ENCODE results near the gene TPK1. TPM values are rescaled to one million over a fixed set of nuclear protein-coding genes. Genes with fewer than 3 reads are reported as not detected.

The TPK1 gene
- total and polyA plus RNA-seq, 2 donors, result 5.7 to 10.7 TPM

GRCh38 chr7:144842377-144842851 is 6.6 kb upstream of the TPK1 start:
- no peaks in the 10 kb centered on the region for H3K36me3 ChIP-seq (ENCODE audit: insufficient read depth)
- no peak for DNase-seq (ENCODE audit: extremely low spot score)
- no peak overlapping the region for H3K27ac ChIP-seq (ENCODE audit: low read depth)

GRCh38 chr7:144836545-144836842 is 641 bp upstream of the TPK1 start:
- Histone ChIP-seq H3K4me1 (ENCODE audit: insufficient read depth) (no peaks in the 10 kb centered on the region), H3K27ac (ENCODE audit: low read depth) (peak overlapping the region; percentile 81), H3K4me3 (ENCODE audit: low read depth, low read length) (no peak overlapping the region), H3K36me3 (ENCODE audit: insufficient read depth) (no peaks in the 10 kb centered on the region)
- 93% methylated on average over 12 of the region's 12 CpGs for WGBS
- DNase-seq (ENCODE audit: extremely low spot score), result no peak

More at GRCh38 chr7:144842377-144842851, 6.6 kb upstream of the TPK1 start:
- no peak overlapping the region for H3K4me3 ChIP-seq (ENCODE audit: low read depth, low read length)
- WGBS, result 29% methylated on average over 6 of the region's 6 CpGs
- no peaks in the 10 kb centered on the region for H3K4me1 ChIP-seq (ENCODE audit: insufficient read depth)

- Histone ChIP-seq H3K27ac (ENCODE audit: low read depth) (peak overlapping the region; percentile 81), H3K4me3 (ENCODE audit: low read depth, low read length) (peak overlapping the region; percentile 59), H3K36me3 (ENCODE audit: insufficient read depth) (no peaks in the 10 kb centered on the region), H3K4me1 (ENCODE audit: insufficient read depth) (no peaks in the 10 kb centered on the region)
- peak; percentile 50 for DNase-seq (ENCODE audit: extremely low spot score)
- WGBS, result under 1% methylated on average over 25 of the region's 25 CpGs
Measured at GRCh38 chr7:144835155-144835611, 670 bp downstream of the TPK1 start.

DNA sequence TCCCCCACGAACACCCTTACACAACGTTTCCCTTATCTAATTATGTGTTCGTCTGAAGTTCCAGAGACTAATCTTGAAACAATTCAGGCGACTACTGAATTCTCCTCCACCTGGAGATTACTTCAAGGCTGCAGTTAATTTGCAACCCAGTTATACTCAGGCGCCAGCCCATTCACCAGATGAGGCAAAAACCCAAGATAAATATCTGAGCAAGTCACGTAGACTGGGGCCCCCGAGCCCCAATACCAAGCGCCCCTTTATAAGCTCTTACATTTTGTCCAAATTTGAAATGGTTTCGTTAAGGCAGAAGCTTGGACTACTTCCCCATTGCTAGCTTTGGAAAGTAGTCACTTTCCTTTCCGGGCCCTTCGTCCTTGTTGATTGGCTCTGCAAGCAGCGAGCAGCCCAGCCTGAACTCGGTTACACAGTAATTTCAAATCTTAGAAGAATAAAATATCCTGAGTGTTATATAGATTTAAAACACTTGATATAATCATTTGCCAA is 1.2 kb downstream of the TPK1 start:
- H3K4me3 ChIP-seq (ENCODE audit: low read depth, low read length), result peak overlapping the region; percentile 59
- DNase-seq (ENCODE audit: extremely low spot score), result no peak
- WGBS, result 33% methylated on average over 13 of the region's 13 CpGs
- no peaks in the 10 kb centered on the region for H3K4me1 ChIP-seq (ENCODE audit: insufficient read depth)
- no peaks in the 10 kb centered on the region for H3K36me3 ChIP-seq (ENCODE audit: insufficient read depth)
- H3K27ac ChIP-seq (ENCODE audit: low read depth), result peak overlapping the region; percentile 26

- 88% methylated on average over 5 of the region's 5 CpGs for WGBS
- no peak for DNase-seq (ENCODE audit: extremely low spot score)
- no peaks in the 10 kb centered on the region for H3K36me3 ChIP-seq (ENCODE audit: insufficient read depth)
- H3K4me3 ChIP-seq (ENCODE audit: low read depth, low read length), result no peak overlapping the region
- H3K27ac ChIP-seq (ENCODE audit: low read depth), result no peak overlapping the region
- H3K4me1 ChIP-seq (ENCODE audit: insufficient read depth), result no peaks in the 10 kb centered on the region
Measured at GRCh38 chr7:144830811-144831210, 5.0 kb downstream of the TPK1 start.

GRCh38 chr7:144830024-144830785 is 5.6 kb downstream of the TPK1 start:
- H3K4me3 ChIP-seq (ENCODE audit: low read depth, low read length), result no peak overlapping the region
- H3K36me3 ChIP-seq (ENCODE audit: insufficient read depth), result no peaks in the 10 kb centered on the region
- 59% methylated on average over 2 of the region's 2 CpGs for WGBS
- DNase-seq (ENCODE audit: extremely low spot score), result no peak
- H3K4me1 ChIP-seq (ENCODE audit: insufficient read depth), result no peaks in the 10 kb centered on the region
- no peak overlapping the region for H3K27ac ChIP-seq (ENCODE audit: low read depth)

- no peak for DNase-seq (ENCODE audit: extremely low spot score)
- H3K4me1 ChIP-seq (ENCODE audit: insufficient read depth), result no peaks in the 10 kb centered on the region
- H3K4me3 ChIP-seq (ENCODE audit: low read depth, low read length), result no peak overlapping the region
- H3K27ac ChIP-seq (ENCODE audit: low read depth), result no peak overlapping the region
- H3K36me3 ChIP-seq (ENCODE audit: insufficient read depth), result no peaks in the 10 kb centered on the region
- WGBS, result 30% methylated on average over 4 of the region's 4 CpGs
Measured at GRCh38 chr7:144827621-144828020, 8.2 kb downstream of the TPK1 start.

GRCh38 chr7:144826208-144826607 is 9.6 kb downstream of the TPK1 start:
- Histone ChIP-seq H3K27ac (ENCODE audit: low read depth) (no peak overlapping the region), H3K36me3 (ENCODE audit: insufficient read depth) (no peaks in the 10 kb centered on the region), H3K4me3 (ENCODE audit: low read depth, low read length) (no peak overlapping the region), H3K4me1 (ENCODE audit: insufficient read depth) (no peaks in the 10 kb centered on the region)
- no peak for DNase-seq (ENCODE audit: extremely low spot score)

- 37% methylated on average over 3 of the region's 3 CpGs for WGBS
- Histone ChIP-seq H3K4me3 (ENCODE audit: low read depth, low read length) (no peak overlapping the region), H3K4me1 (ENCODE audit: insufficient read depth) (no peaks in the 10 kb centered on the region), H3K36me3 (ENCODE audit: insufficient read depth) (no peaks in the 10 kb centered on the region), H3K27ac (ENCODE audit: low read depth) (no peak overlapping the region)
- DNase-seq (ENCODE audit: extremely low spot score), result no peak
Measured at GRCh38 chr7:144824360-144824759, 11.5 kb downstream of the TPK1 start.

- H3K4me1 ChIP-seq (ENCODE audit: insufficient read depth), result no peaks in the 10 kb centered on the region
- 89% methylated on average over 3 of the region's 3 CpGs for WGBS
- no peak overlapping the region for H3K27ac ChIP-seq (ENCODE audit: low read depth)
- no peak overlapping the region for H3K4me3 ChIP-seq (ENCODE audit: low read depth, low read length)
- no peak for DNase-seq (ENCODE audit: extremely low spot score)
- no peaks in the 10 kb centered on the region for H3K36me3 ChIP-seq (ENCODE audit: insufficient read depth)
Measured at GRCh38 chr7:144822223-144822622, 13.6 kb downstream of the TPK1 start.

DNA sequence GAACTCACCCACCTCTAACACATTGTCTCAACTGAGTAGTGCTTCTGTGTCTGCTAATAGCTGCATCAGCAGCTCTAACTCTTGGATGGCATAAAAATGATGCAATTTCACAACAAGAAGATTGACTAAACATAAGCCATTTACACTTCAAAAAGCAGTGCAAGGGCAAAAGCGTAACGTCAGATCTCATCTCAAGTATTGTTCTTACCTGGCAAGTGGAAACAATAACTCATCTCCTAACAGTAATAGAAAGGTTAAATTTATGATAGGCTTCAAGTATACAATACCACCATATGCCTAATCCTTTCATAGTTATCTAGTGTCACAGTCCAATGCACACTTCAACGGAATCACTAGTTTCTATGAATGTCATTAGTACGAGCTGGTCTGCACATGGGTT is 14.8 kb downstream of the TPK1 start:
- Histone ChIP-seq H3K27ac (ENCODE audit: low read depth) (no peak overlapping the region), H3K4me1 (ENCODE audit: insufficient read depth) (no peaks in the 10 kb centered on the region), H3K4me3 (ENCODE audit: low read depth, low read length) (no peak overlapping the region), H3K36me3 (ENCODE audit: insufficient read depth) (no peaks in the 10 kb centered on the region)
- no peak for DNase-seq (ENCODE audit: extremely low spot score)
- 84% methylated on average over 4 of the region's 4 CpGs for whole genome bisulfite sequencing

DNA sequence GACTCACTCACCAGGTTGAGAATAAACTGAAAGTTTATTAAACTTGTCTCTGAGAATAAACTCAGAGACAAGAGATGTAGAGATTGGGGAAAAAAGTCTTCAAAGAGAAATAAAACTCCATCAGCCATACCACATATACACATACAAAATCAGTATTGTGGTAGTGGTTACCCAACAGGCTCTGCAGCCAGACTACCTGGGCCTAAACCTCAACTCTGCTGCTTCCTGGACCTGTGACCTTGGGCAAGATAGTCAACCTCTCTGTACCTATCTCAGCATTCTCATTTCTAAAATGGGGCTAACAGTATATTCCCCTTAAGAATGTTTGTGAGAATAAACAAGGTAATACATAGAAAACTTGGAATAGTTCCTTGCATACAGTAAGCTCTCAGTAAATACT is 15.3 kb downstream of the TPK1 start:
- no peaks in the 10 kb centered on the region for H3K4me1 ChIP-seq (ENCODE audit: insufficient read depth)
- no peak overlapping the region for H3K27ac ChIP-seq (ENCODE audit: low read depth)
- no peaks in the 10 kb centered on the region for H3K36me3 ChIP-seq (ENCODE audit: insufficient read depth)
- no peak for DNase-seq (ENCODE audit: extremely low spot score)
- no peak overlapping the region for H3K4me3 ChIP-seq (ENCODE audit: low read depth, low read length)

DNA sequence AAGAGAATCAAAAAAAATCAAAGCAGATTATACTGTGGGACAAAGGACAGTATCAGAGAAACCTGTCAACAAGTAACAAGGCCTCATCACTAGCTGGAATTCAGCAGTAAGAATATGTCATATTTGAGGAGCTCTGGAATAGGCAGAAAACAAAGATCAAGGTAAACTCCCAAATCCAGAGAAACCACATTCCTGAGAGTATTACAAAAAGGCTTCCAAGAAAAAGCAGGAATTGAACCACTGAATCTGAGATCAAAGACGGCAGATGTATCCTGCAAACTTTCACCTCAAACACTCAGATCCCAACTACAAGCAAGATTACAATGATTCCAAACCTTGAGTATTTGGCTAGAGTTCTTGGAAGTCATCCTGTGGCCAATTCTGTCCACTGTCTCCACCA is 16.3 kb downstream of the TPK1 start:
- WGBS, result 96% methylated on average over 1 of the region's 1 CpG
- H3K36me3 ChIP-seq (ENCODE audit: insufficient read depth), result no peaks in the 10 kb centered on the region
- no peaks in the 10 kb centered on the region for H3K4me1 ChIP-seq (ENCODE audit: insufficient read depth)
- DNase-seq (ENCODE audit: extremely low spot score), result no peak
- no peak overlapping the region for H3K27ac ChIP-seq (ENCODE audit: low read depth)
- no peak overlapping the region for H3K4me3 ChIP-seq (ENCODE audit: low read depth, low read length)

- Histone ChIP-seq H3K4me3 (ENCODE audit: low read depth, low read length) (no peak overlapping the region), H3K36me3 (ENCODE audit: insufficient read depth) (no peaks in the 10 kb centered on the region), H3K27ac (ENCODE audit: low read depth) (no peak overlapping the region), H3K4me1 (ENCODE audit: insufficient read depth) (no peaks in the 10 kb centered on the region)
- DNase-seq (ENCODE audit: extremely low spot score), result no peak
- 64% methylated on average over 4 of the region's 4 CpGs for WGBS
Measured at GRCh38 chr7:144818511-144818910, 17.3 kb downstream of the TPK1 start.

All from urinary bladder (tissue), 4 donors.